GM18909 (cell line): ENCODE measurements around the gene MIP.
"Not testable (repeated sequence)": the region's sequence is repeated elsewhere in the genome, so short reads cannot be mapped to it uniquely, and the experiment has no call there.

Source experiments
- ATAC-seq: cut with Tn5 transposase; IDR thresholded peaks from one replicate; pipeline ENCODE4 v1.9.1; 2021; ENCODE audit warnings: mild to moderate bottlenecking; ENCODE audit not compliant: unreplicated experiment, poor library complexity

Gene MIP

DNA sequence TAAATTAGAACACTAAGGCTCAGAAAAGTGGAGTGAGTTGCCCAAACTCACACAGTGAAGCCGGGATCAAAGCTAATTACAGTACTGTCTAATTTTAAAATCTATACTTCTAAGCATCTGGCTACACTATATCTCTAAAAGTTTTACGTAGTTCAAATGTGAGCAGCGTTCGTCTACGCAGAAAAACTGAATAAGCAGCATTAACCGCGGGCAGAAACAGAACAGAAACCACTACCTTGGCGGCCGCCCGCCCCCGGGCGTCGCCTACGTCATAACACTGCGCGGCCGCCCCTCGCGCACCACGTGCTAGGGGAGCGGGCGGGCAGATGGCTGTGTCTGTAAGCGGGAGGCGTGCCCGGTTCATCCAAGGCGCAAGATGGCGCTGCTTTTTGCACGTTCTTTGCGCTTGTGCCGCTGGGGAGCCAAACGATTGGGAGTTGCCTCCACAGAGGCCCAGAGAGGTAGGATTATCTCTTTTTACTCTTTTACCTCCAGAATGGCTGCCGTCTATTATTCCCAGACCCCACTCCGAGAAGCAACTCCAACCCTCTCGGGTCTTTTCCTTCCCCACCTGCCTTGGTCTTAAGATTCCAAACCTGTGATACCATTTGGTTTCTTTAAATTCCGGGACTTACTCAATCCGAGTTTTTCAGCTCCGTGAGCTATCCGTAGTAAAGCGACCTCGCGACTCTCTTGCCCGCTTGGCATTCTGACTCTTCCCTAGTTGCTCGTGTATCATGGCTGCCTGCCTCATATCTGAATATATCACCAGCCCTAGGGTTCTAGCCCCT is 14.0 kb upstream of the MIP start, which contains the start of gene SPRYD4:
Gene SPRYD4, plus strand, starts transcription at position 363 of the 791 bp plus-strand sequence. Its CDS starts 14 bp downstream, at position 377.
- peak; percentile 91 for ATAC-seq

DNA sequence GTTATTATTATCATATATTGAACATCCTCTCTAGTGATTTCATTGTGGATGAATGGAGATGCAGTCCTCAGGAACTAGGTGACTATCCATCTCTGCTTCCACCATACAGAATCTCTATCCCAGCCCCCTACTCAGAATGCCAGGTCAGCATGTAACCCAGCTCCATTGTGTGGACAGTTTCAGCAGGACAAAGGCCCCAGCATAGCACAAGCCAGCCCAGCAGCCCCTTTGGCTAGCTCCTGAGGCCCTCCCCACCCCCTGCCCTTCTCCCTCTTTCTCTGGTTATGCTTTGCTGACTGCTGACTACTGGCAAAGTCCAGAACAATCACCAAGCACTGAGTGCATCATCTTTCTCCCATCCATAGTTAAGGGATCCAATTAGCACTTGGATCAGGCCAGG is 8.1 kb upstream of the MIP start:
- ATAC-seq: no peak

- no peak for ATAC-seq
Observed at GRCh38 chr12:56461235-56462159, 7.0 kb upstream of the MIP start.

DNA sequence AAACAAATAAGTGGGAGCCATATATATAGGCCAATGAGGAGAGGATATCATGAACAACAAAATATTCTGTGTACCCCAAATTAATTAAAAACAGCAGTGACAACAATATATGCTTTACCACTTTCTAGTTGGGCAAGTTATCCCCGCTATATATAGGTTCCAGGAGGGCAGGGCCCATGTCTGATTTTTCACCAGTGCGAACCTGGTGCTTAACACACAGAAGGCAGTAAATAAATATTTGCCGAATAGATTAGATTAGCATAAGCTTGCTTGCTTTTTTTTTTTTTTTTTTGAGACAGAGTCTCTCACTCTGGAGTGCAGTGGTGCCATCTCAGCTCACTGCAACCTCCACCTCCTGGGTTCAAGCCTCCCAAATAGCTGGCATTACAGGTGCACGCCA is 3.4 kb upstream of the MIP start:
- no peak for ATAC-seq

GRCh38 chr12:56451147-56451546 is 3.3 kb downstream of the MIP start:
- ATAC-seq: no peak

DNA sequence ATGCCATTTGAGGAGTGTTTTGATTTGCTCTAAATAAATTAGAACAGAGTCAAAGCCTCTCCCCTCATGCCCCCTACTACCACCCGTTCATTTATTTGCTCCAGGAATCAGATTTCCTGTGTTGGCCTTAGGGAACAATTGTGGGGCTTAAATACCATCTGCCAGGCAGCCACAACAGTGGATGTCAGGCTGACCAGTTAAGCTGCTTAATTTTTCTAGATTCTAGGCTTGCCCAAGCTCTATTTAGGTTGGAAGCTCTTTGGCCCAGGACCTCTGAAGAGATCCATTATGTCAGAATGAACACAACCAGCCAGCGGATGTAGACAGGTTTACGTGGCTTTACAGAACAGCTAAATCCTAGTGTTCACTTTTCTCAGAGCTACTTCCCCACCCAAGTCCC is 4.2 kb downstream of the MIP start:
- no peak for ATAC-seq

GRCh38 chr12:56449622-56449984 is 4.9 kb downstream of the MIP start:
- ATAC-seq: no peak

GRCh38 chr12:56448860-56449621 is 5.4 kb downstream of the MIP start, which contains the start of gene TIMELESS:
Gene TIMELESS, minus strand, starts transcription at chr12:56449426. Its CDS starts 15,256 bp downstream, at chr12:56434170.
- peak; percentile 91 for ATAC-seq

GRCh38 chr12:56443208-56443607 is 11.2 kb downstream of the MIP start:
- ATAC-seq: not testable (repeated sequence)

DNA sequence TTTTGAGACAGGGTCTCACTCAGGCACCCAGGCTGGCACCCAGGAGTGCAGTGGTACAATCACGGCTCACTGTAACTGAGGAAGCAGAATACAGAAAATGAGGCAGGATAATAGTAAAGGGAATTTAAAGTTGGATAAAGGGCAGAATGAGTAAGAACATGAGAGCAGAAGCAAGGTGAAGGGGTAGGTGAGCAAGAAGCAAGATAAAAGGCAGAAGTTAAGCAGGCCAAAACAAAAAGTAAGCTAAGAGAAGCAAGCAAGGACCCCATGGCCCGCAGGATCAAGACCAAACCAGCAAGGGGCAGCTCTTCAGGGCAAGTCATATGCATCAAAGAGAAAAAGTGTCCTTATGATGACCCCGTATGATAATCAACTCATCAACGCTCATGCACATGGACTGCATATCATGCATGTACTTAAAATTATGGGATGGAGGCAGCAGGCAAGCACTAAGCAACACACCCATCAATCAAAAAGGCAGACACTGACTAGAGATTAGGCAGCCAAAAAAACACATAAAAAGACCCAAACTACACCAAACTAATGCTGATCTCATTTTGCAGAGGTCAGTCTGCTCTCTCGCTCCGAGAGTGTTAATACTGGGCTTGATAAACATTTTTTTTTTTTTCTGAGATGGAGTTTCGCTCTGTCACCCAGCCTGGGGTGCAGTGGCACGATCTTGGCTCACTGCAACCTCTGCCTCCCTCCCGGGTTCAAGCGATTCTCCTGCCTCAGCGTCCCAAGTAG is 16.9 kb downstream of the MIP start:
- ATAC-seq: no peak

DNA sequence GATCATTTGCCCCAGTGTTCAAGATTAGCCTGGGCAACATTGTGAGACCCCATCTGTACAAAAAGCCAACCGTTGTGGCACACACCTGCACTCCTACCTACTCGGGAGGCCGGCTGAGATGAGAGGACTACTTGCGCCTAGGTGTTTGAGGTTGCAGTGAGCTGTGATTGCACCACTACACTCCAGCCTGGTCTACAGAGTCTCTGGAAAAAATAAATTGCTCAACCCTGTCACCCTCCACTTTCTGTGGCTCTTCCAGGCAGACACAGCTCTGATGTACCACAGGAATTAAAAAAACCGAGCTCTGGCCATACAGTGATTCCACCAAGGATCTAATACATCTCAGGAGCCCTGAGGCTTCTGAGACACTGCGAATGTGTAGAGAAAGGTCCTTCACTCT is 19.6 kb downstream of the MIP start:
- ATAC-seq: no peak

- no peak for ATAC-seq
Observed at GRCh38 chr12:56431850-56432249, 22.6 kb downstream of the MIP start.

- ATAC-seq: no peak
Observed at GRCh38 chr12:56431288-56431687, 23.2 kb downstream of the MIP start.

DNA sequence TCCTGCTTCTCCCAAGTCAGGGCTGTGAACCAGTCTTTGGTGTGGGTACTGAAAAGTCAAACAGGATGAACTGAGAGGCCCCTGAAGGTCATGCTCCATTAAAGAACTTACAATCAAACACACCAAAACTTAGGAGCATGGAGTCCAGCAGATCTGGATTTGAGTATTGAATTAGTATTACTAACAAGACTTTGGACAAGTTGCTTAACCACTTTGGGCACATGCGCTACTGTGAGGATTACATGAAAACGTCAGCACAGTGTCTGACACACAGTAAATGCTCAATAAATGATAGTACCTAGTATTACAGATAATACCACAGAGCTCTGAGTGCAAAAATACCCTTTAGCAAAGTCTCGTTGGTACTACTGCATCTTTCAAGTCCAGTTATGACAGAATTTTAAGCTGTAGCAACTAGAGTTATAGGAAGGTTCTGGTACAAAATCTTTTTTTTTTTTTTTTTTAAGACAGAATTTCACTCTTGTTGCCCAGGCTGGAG is 28.5 kb downstream of the MIP start:
- no peak for ATAC-seq

- no peak for ATAC-seq
Observed at GRCh38 chr12:56425193-56425592, 29.3 kb downstream of the MIP start.

DNA sequence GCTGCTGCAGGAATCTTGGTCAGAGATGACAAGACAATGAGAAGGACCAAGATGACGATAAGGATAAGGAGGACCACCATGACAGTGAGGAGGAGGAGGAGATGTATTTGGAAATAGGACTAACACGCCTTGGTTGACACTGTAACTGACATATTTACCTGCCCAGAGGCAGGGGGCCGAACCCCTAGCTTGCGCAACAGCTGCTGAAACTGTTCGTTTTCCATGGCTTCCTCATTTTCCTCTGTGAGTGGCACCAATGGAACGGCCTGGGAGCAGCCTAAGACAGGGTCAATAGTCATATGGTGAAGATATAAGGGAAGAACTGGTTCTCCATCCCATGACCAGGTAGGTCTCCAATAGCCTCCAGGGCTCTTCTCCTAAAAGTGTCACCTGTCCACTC is 34.0 kb downstream of the MIP start:
- ATAC-seq: no peak

DNA sequence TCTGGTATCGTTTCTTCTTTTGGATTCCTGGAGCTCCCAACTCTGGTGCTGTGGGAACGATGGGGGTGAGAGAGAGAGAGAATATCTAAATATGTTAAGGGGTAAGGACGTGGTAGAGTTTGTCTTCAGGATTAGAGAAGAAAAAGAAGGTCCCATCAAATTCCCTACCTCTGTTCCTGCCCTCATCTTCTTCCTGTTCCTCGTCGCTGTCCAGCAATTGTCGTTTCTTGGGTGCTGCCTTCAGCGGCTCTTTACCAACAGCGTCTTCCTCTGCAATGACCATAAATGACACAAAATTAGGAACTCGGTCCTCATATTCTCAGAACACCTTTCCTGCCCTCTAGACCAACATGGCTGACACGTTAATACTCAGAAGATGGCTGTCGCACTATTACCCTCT is 36.7 kb downstream of the MIP start:
- ATAC-seq: no peak

DNA sequence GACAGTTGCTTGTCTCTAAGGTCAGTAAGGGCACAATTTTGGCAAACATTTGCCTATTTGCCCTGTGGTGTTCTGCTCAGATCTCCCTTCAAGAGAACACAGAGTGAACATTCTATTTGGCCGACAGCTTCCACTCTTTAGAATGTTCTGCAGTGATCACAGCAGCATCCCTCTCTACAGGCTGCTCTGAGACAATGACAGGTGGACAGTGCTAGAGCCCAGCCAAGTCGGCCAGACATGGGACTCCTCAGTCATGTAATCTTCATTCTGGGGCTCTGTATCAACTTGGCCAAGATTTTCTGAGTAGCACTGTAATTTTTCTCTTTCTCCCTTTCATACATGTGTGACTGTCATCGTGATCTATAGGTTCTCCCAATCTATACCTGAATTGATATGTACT is 40.1 kb downstream of the MIP start:
- no peak for ATAC-seq

DNA sequence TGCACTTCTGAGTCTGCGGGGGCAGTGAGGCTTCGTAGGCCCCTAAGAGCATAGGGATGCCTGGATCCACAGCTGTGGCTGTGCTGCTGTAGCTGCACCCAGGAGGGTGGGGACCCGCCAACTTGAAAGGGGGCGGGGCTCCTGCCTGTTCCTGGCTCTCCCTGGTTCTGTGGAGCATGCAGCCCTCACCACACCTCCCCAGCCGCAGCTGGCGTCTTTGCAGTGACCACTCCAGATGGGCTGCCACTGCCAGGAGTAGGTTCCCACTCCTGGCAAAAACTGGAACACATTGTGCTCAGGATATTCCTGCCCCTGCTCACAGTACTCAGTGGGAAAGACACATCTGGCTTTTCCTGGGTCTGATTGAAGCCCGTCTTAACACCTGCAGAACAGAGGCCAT is 41.1 kb downstream of the MIP start:
- no peak for ATAC-seq
